H1 (cell line): ENCODE measurements around the gene OR2D2. TPM values are rescaled to one million over a fixed set of nuclear protein-coding genes. Genes with fewer than 3 reads are reported as not detected.
A peak's percentile ranks its signal among the peaks of the same experiment; 100 is the strongest.

Experiments
- CTCF ChIA-PET: fragments of 300-600 bp; sonication (Branson Sonifier 250); formaldehyde crosslinking; loops from one replicate; lab custom pipeline; 2021; ENCODE audit not compliant: partially characterized antibody; lab: Charles Lee
- POLR2A ChIA-PET: fragments of 300-600 bp; sonication (Branson Sonifier 250); formaldehyde crosslinking; loops from one replicate; lab custom pipeline; 2021; ENCODE audit warnings: inconsistent platforms; ENCODE audit not compliant: partially characterized antibody; lab: Charles Lee
- DNase-seq, 2 experiments: peaks; one replicate each; pipeline versions ENCODE4 v3.0.0 to v3.0.0-alpha.2; 2010 to 2022; ENCODE audit warnings: low spot score in 2 of 2, low read depth in 1 of 2, mixed read lengths in 1 of 2
- FAIRE-seq: peaks from 2 replicates; lab custom pipeline; 2011; peaks lifted over from hg19 to GRCh38; lab: Jason Lieb, UNC
- H2AFZ ChIP-seq: 2 replicates; pipeline ENCODE4 v1.8.1; 2012; ENCODE audit warnings: low read length, inconsistent platforms
- H2AK5ac ChIP-seq: 2 replicates; pipeline ENCODE4 v1.6.1; 2013; ENCODE audit warnings: low read depth, low read length
- H2BK120ac ChIP-seq: replicated peaks from 2 replicates; pipeline ENCODE3; 2013; ENCODE audit warnings: low read depth, low read length, inconsistent platforms
- H2BK12ac ChIP-seq: 2 replicates; pipeline ENCODE4 v1.6.1; 2013; ENCODE audit warnings: low read depth, low read length
- H2BK15ac ChIP-seq: 2 replicates; pipeline ENCODE4 v1.6.1; 2013; ENCODE audit warnings: low read length
- H2BK20ac ChIP-seq: 2 replicates; pipeline ENCODE4 v1.6.1; 2013; ENCODE audit warnings: low read length
- H2BK5ac ChIP-seq: 2 replicates; pipeline ENCODE4 v1.6.1; 2013; ENCODE audit warnings: low read depth, low read length
- H3K14ac ChIP-seq: 2 replicates; pipeline ENCODE4 v1.6.1; 2013; ENCODE audit warnings: inconsistent platforms; ENCODE audit not compliant: insufficient read length
- H3K18ac ChIP-seq: 2 replicates; pipeline ENCODE4 v1.6.1; 2013; ENCODE audit warnings: low read length; ENCODE audit errors: extremely low read depth
- H3K23ac ChIP-seq: 2 replicates; pipeline ENCODE4 v1.6.1; 2013; ENCODE audit warnings: inconsistent platforms; ENCODE audit not compliant: insufficient read length
- H3K23me2 ChIP-seq: 2 replicates; pipeline ENCODE4 v1.6.1; 2013; ENCODE audit warnings: low read depth, low read length
- H3K27ac ChIP-seq: 2 replicates; pipeline ENCODE4 v1.6.1; 2011; ENCODE audit warnings: low read depth, low read length, inconsistent platforms
- H3K27me3 ChIP-seq, 4 experiments: replicated peaks in 1 of 4; 1 replicate in 1 of 4; 2 replicates in 3 of 4; pipeline versions ENCODE4 v1.6.1 to v1.8.1; 2011 to 2013; ENCODE audit warnings: low read length in 3 of 4, mild to moderate bottlenecking in 3 of 4, inconsistent platforms in 2 of 4, mixed read lengths in 2 of 4, moderate library complexity in 1 of 4; ENCODE audit not compliant: control insufficient read depth in 3 of 4, insufficient read depth in 3 of 4; ENCODE audit errors: extremely low read depth in 1 of 4
- H3K36me3 ChIP-seq, 4 experiments: 2 replicates each; pipeline versions ENCODE4 v1.6.1 to v1.8.1; 2011 to 2013; ENCODE audit warnings: mild to moderate bottlenecking in 4 of 4, low read length in 3 of 4, moderate library complexity in 2 of 4, control low read depth in 1 of 4, inconsistent platforms in 1 of 4; ENCODE audit not compliant: insufficient read depth in 4 of 4, control insufficient read depth in 2 of 4
- H3K4ac ChIP-seq: replicated peaks from 2 replicates; pipeline ENCODE3; 2013; ENCODE audit warnings: low read length, low read depth, mixed read lengths, inconsistent platforms; ENCODE audit not compliant: insufficient read length
- H3K4me1 ChIP-seq, 4 experiments: replicated peaks in 1 of 4; 1 replicate in 1 of 4; 2 replicates in 3 of 4; pipeline versions ENCODE4 v1.6.1 to v1.8.1; 2011 to 2013; ENCODE audit warnings: low read length in 3 of 4, inconsistent platforms in 2 of 4, mixed read lengths in 1 of 4; ENCODE audit not compliant: insufficient read depth in 4 of 4, control insufficient read depth in 3 of 4
- H3K4me2 ChIP-seq, 2 experiments: 2 replicates each; pipeline versions ENCODE4 v1.6.1 to v1.8.1; 2011 to 2013; ENCODE audit warnings: low read depth in 2 of 2, low read length in 2 of 2, control low read depth in 1 of 2, inconsistent platforms in 1 of 2, mild to moderate bottlenecking in 1 of 2; ENCODE audit not compliant: insufficient read depth in 1 of 2
- H3K4me3 ChIP-seq, 4 experiments: fragments of 200-600, 300-600 bp in 1 of 4; sonication (generic), shearing (Covaris generic), sonication (Bioruptor Twin) in 1 of 4; 2 replicates each; pipeline versions ENCODE4 v1.5.1 to v1.8.1; 2011 to 2016; ENCODE audit warnings: low read length in 4 of 4, low read depth in 3 of 4, control low read depth in 2 of 4, inconsistent platforms in 2 of 4, mild to moderate bottlenecking in 2 of 4, mixed read lengths in 1 of 4, moderate library complexity in 1 of 4; ENCODE audit not compliant: insufficient read depth in 2 of 4; ENCODE audit errors: extremely low read depth in 1 of 4
- H3K56ac ChIP-seq: replicated peaks from 2 replicates; pipeline ENCODE3; 2013; ENCODE audit warnings: low read depth, mild to moderate bottlenecking, mixed read lengths, low read length, inconsistent platforms; ENCODE audit not compliant: insufficient read length
- H3K79me1 ChIP-seq: 2 replicates; pipeline ENCODE4 v1.6.1; 2013; ENCODE audit warnings: low read depth, low read length, control low read depth
- H3K79me2 ChIP-seq, 2 experiments: 2 replicates each; pipeline versions ENCODE4 v1.6.1 to v1.8.1; 2012 to 2013; ENCODE audit warnings: low read length in 2 of 2, mild to moderate bottlenecking in 2 of 2, inconsistent platforms in 1 of 2; ENCODE audit not compliant: insufficient read depth in 2 of 2, control insufficient read depth in 1 of 2
- H3K9ac ChIP-seq, 4 experiments: replicated peaks in 1 of 4; 1 replicate in 1 of 4; 2 replicates in 3 of 4; pipeline versions ENCODE4 v1.6.1 to v1.8.1; 2011 to 2013; ENCODE audit warnings: low read depth in 3 of 4, low read length in 3 of 4, control low read depth in 2 of 4, mild to moderate bottlenecking in 2 of 4, moderate library complexity in 2 of 4, inconsistent platforms in 1 of 4; ENCODE audit errors: extremely low read depth in 1 of 4
- H3K9me3 ChIP-seq, 2 experiments: 2 replicates each; pipeline versions ENCODE4 v1.6.1 to v1.8.1; 2012 to 2013; ENCODE audit warnings: mild to moderate bottlenecking in 2 of 2, moderate library complexity in 2 of 2, control low read depth in 1 of 2, inconsistent platforms in 1 of 2, low read depth in 1 of 2, low read length in 1 of 2, mixed read lengths in 1 of 2; ENCODE audit not compliant: insufficient read depth in 2 of 2
- H4K20me1 ChIP-seq, 2 experiments: replicated peaks in 1 of 2; 2 replicates each; pipeline versions ENCODE3 to v1.8.1; 2011 to 2013; ENCODE audit warnings: inconsistent platforms in 2 of 2, low read length in 2 of 2, mild to moderate bottlenecking in 1 of 2; ENCODE audit not compliant: insufficient read depth in 2 of 2, control insufficient read depth in 1 of 2
- H4K5ac ChIP-seq: 2 replicates; pipeline ENCODE4 v1.6.1; 2013; ENCODE audit warnings: low read length, low read depth, mixed read lengths, inconsistent platforms; ENCODE audit not compliant: insufficient read length
- H4K8ac ChIP-seq: 2 replicates; pipeline ENCODE4 v1.8.0; 2013; ENCODE audit warnings: mild to moderate bottlenecking, moderate library complexity, low read length, inconsistent platforms; ENCODE audit not compliant: insufficient read depth; ENCODE audit errors: extremely low read depth
- H4K91ac ChIP-seq: replicated peaks from 2 replicates; pipeline ENCODE3; 2013; ENCODE audit warnings: low read length, mixed read lengths, inconsistent platforms; ENCODE audit not compliant: insufficient read length
- YY1 ChIP-seq: IDR thresholded peaks from 2 replicates; pipeline ENCODE4 v1.6.1; 2011; ENCODE audit warnings: low read depth, mild to moderate bottlenecking, low read length
- WGBS, 2 experiments: shearing (Covaris generic) in 1 of 2; methylation state at CpG; one replicate each; pipeline versions ENCODE4 v1.1.6 to v1.1.7; 2013 to 2015; ENCODE audit warnings: low lambda C conversion rate in 2 of 2, mixed read lengths in 2 of 2, inconsistent platforms in 1 of 2, low coverage in 1 of 2, missing lambda C conversion rate in 1 of 2; ENCODE audit not compliant: insufficient replicate concordance in 2 of 2, insufficient coverage in 1 of 2, insufficient read length in 1 of 2; ENCODE audit errors: extremely low coverage in 1 of 2, missing lambda C conversion rate in 1 of 2; 5-methylcytosine and 5-hydroxymethylcytosine counted together
- polyA plus RNA-seq, 7 experiments: library from polyadenylated mRNA; depleted of rRNA in 3 of 7; stranded (reverse) in 5 of 7; unstranded in 2 of 7; fragments of >200 nt in 5 of 7; fragments of 200-250 nt in 2 of 7; gene quantifications; 1 replicate in 5 of 7; 2 replicates in 1 of 7; 4 replicates in 1 of 7; pipeline versions ENCODE4 v1.2.1 to v1.2.3, GENCODE V29; 2011 to 2013; ENCODE audit warnings: missing spikeins in 2 of 7, mixed read lengths in 2 of 7
- total RNA-seq: library from RNA; stranded (reverse); fragmentation: NEBNext Ultra II Directional; extraction: Animal tissue kit (Norgen Biotek cat#: 25700); gene quantifications from 2 replicates; pipeline ENCODE4 v1.2.1, GENCODE V29; 2021

The OR2D2 gene
- total and polyA plus RNA-seq, 2 of the 8 experiments (the other 6 are each of a cell fraction or from before 2014, with no cell fraction given) = 0.15 TPM; not detected in 1

DNA sequence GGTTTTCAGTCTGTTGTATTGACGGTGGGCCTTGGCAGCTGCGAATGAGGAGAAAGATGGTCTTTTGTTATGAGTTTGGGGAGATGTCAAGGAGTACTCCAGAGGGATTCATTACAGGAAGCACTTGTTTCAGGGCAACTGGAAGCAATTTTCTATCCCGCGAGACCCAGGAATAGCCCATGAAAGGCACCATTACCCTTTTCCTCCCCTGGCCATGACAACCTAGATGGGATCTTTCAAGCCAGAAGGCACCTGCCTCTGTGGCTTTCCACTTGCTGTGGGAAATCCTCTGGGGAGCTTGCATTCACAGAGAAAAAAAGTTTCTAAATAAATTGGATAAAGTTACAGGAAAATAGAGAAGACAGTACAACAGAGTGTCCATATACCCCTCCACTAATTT is 36.6 kb upstream of the OR2D2 start:
- no peak for TF ChIP-seq YY1
- Histone ChIP-seq H4K5ac (no peak overlapping the region), H3K9ac (no peak overlapping the region), H3K27ac (no peak overlapping the region), H2BK15ac (no peak overlapping the region), H3K56ac (no peak overlapping the region), H3K9me3 (no peaks in the 10 kb centered on the region), H3K23ac (no peak overlapping the region), H4K8ac (no peak overlapping the region), H2AFZ (no peak overlapping the region), H3K79me1 (no peaks in the 10 kb centered on the region; the same call in 1 of the 2 replicates), H3K14ac (no peak overlapping the region), H3K4me1 (peaks cover 2 to 10% (median 7%) of the 10 kb centered on the region in 4 experiments; a peak in 5 of 7 replicates), H2BK5ac (0 out of 2 replicates have a peak overlapping the region, but pooled peaks have one; percentile 32), H3K27me3 (no peaks in the 10 kb centered on the region), H3K4me2 (no peak overlapping the region), H3K4me3 (no peak overlapping the region), H2AK5ac (no peak overlapping the region), H3K23me2 (peaks cover 7% of the 10 kb centered on the region; the same call in 1 of the 2 replicates), H3K4ac (no peak overlapping the region), H2BK12ac (no peak overlapping the region), H3K36me3 (peaks cover 0 to 8% (median 2%) of the 10 kb centered on the region in 4 experiments; a peak in 2 of 8 replicates), H2BK20ac (no peak overlapping the region), H4K91ac (no peak overlapping the region), H3K79me2 (peaks cover 0 to 35% of the 10 kb centered on the region in 2 experiments; a peak in 2 of 4 replicates), H2BK120ac (no peak overlapping the region), H4K20me1 (no peaks in the 10 kb centered on the region), H3K18ac (no peak overlapping the region)
- ChIA-PET CTCF (no interaction called here), POLR2A (no interaction called here)
- 55% methylated on average over 4 of the region's 4 CpGs; no CpG with 5 or more reads in 1 of the 2 experiments for WGBS, 2 experiments
- FAIRE-seq = no peak
- no peak for DNase-seq
